NT2/D1 (cell line): ENCODE results near the gene FSTL4.

Source experiments
- DNase-seq: peaks from one replicate; pipeline ENCODE4 v3.0.0-alpha.2; 2011; ENCODE audit warnings: low read depth, low spot score
- H3K27me3 ChIP-seq: 2 replicates; pipeline ENCODE4 v1.6.0; 2011; ENCODE audit warnings: mild to moderate bottlenecking; ENCODE audit not compliant: insufficient read length, insufficient read depth
- H3K36me3 ChIP-seq: 2 replicates; pipeline ENCODE4 v1.6.1; 2011; ENCODE audit warnings: mild to moderate bottlenecking, low read length, mixed read lengths; ENCODE audit not compliant: insufficient read depth, insufficient read length
- H3K4me1 ChIP-seq: 2 replicates; pipeline ENCODE4 v1.5.1; 2011; ENCODE audit not compliant: insufficient read depth, insufficient read length
- H3K4me3 ChIP-seq: 2 replicates; pipeline ENCODE4 v1.5.1; 2011; ENCODE audit warnings: low read depth; ENCODE audit not compliant: insufficient read length
- H3K9ac ChIP-seq: 2 replicates; pipeline ENCODE4 v1.6.0; 2011; ENCODE audit warnings: low read depth; ENCODE audit not compliant: insufficient read length
- H3K9me3 ChIP-seq: 2 replicates; pipeline ENCODE4 v1.5.1; 2011; ENCODE audit warnings: mild to moderate bottlenecking, low read length; ENCODE audit not compliant: insufficient read depth
- SUZ12 ChIP-seq: IDR thresholded peaks from 2 replicates; pipeline ENCODE4 v1.6.1; 2011; ENCODE audit not compliant: insufficient read length, insufficient read depth; ENCODE audit errors: extremely low read depth
- YY1 ChIP-seq: IDR thresholded peaks from 2 replicates; pipeline ENCODE4 v1.6.1; 2011; ENCODE audit not compliant: insufficient read length, insufficient read depth
- ZNF274 ChIP-seq: IDR thresholded peaks from 2 replicates; pipeline ENCODE4 v1.6.1; 2011; ENCODE audit warnings: mild to moderate bottlenecking, low read depth, low read length

Gene FSTL4

DNA sequence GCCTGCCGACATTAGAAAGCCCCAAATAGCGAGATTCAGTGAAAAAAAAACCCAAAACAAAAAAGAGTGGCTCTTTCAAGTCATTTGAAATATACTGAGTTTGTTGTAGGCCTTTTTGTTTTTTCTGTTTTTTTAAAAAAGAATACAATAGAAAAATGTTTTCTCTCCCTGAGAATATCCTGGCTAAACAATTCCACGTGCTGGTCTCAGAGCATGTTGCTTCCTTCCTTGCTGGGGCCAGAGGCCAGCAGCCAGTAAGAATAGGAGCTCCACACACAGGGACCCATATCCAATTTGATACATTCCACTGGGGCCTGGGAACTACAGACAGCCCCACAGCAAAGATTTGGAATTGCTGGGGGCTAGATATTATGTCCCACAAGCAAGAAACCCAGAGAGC is 369.1 kb downstream of the FSTL4 start:
- no peak overlapping the region for H3K9ac ChIP-seq
- H3K4me1 ChIP-seq, result peaks cover 7% of the 10 kb centered on the region
- no peak for DNase-seq
- H3K4me3 ChIP-seq, result no peak overlapping the region
- no peaks in the 10 kb centered on the region; the same call in 1 of the 2 replicates for H3K9me3 ChIP-seq
- no peak for TF ChIP-seq ZNF274
- no peak for TF ChIP-seq YY1
- TF ChIP-seq SUZ12, result no peak
- no peaks in the 10 kb centered on the region for H3K27me3 ChIP-seq
- no peaks in the 10 kb centered on the region for H3K36me3 ChIP-seq

DNA sequence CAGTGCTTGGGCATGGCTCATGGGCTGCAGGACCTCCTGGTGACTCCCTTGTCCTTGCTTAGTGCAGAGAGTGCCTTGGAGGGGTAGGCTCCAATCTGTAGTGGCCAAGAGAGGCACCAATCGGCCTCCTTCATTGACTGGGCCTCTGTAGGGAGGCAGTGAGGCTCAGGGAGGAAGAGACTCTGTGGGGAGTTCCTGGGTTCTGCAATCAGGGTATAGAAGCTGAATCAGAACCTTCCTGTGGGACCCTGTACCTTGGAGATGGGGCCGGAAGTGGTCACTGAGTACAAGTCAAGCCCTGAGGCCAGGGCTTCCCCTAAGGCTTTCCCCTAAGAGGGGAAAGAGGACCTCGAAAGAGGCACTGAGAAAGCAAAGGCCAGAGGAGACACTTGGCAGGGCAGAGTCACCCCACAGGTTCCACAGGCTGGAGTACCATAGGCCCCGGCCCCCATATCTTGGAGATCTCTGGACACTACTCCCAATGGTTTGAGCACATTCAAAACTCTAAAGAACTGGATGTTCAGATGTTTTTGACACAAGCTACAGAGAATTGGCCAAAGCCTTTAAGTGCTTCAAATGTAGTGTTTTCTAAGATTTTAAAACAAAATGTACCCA is 370.0 kb downstream of the FSTL4 start:
- H3K9ac ChIP-seq, result no peak overlapping the region
- no peaks in the 10 kb centered on the region; the same call in 1 of the 2 replicates for H3K9me3 ChIP-seq
- no peak overlapping the region for H3K4me3 ChIP-seq
- peaks cover 2% of the 10 kb centered on the region for H3K4me1 ChIP-seq
- H3K27me3 ChIP-seq, result no peaks in the 10 kb centered on the region
- H3K36me3 ChIP-seq, result no peaks in the 10 kb centered on the region
- no peak for TF ChIP-seq SUZ12
- no peak for TF ChIP-seq YY1
- no peak for DNase-seq

DNA sequence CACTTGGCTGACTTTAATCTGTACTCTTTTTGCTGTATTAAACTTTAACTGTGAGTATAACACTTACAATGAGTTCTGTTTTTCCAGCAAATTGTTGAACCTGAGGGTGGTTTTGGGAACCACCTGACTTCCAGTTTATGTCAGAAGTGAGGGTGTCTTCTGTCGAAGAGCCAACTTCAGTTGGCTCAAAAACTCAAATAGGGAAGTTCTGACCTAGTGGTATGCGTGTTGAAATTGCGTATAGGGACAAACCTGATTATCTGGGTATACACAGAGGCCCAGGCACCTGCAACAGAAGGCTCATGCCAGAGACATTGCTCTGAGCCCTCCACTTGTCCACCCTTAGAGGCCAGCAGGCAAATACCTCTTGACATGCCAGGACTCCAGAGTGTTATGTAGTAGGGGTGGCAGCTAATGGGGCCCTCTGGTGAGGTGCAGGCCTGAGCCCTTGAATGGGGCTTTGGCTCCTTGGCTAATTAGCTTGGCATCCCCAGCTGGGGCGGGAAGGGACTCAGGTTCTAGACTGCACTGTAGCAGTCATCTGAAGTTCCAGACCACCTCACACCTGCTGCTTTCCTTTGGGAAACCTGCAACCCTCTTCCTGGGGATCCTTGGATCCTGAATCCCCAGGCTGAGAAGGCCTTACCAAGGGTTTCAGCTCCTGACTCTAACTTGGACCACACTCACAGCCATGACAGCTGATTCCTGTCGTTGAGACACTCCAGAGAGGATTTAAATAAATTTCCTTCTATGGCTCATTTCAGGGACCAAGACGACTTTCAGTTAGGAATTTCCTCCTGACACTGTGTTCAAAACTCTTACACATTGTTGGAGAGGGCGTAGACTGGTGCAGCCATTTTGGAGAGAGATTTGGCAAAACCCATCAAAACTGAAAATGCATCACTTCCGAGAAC is 370.9 kb downstream of the FSTL4 start:
- H3K27me3 ChIP-seq, result no peaks in the 10 kb centered on the region
- H3K9me3 ChIP-seq, result no peaks in the 10 kb centered on the region; the same call in 1 of the 2 replicates
- TF ChIP-seq YY1 (no peak), SUZ12 (no peak), ZNF274 (no peak)
- DNase-seq, result no peak
- peaks cover 2% of the 10 kb centered on the region for H3K4me1 ChIP-seq
- H3K4me3 ChIP-seq, result no peak overlapping the region
- no peaks in the 10 kb centered on the region for H3K36me3 ChIP-seq
- H3K9ac ChIP-seq, result no peak overlapping the region

DNA sequence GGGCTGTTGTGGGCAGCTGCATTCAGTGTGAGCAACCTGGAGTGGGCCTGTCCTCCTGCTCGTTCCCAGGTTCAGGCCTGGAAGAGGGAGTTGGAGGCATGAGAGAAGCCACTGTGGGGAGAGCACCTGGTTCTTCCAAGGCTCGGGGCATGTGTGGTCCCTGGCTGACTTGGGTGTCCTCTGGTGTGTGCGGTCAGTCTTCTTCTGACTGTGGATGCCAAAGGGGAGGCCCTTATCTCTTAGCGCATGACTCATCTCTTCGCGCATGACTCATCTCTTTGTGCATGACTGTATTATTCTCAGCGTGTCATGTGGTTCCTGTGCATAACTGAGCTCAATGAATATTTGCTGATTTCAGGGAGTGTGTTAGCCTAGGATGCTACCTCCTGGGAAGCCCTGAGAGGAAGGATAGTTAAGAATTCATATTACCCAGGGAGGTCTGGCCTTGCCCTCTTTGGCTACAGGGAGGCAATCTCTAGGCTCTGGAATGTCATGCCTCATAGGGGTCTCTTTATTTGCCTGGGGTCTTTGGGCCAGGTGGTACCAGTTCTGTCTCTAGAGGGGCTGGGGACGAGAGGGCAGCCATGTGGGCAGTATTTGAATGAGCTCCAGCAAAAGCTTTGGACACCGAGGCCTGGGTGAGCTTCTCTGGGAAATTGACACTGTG is 371.8 kb downstream of the FSTL4 start:
- no peak for DNase-seq
- no peaks in the 10 kb centered on the region for H3K27me3 ChIP-seq
- TF ChIP-seq SUZ12 (no peak), YY1 (no peak), ZNF274 (no peak)
- no peaks in the 10 kb centered on the region for H3K36me3 ChIP-seq
- no peaks in the 10 kb centered on the region; the same call in 1 of the 2 replicates for H3K9me3 ChIP-seq
- peaks cover 2% of the 10 kb centered on the region for H3K4me1 ChIP-seq
- H3K4me3 ChIP-seq, result no peak overlapping the region
- no peak overlapping the region for H3K9ac ChIP-seq

DNA sequence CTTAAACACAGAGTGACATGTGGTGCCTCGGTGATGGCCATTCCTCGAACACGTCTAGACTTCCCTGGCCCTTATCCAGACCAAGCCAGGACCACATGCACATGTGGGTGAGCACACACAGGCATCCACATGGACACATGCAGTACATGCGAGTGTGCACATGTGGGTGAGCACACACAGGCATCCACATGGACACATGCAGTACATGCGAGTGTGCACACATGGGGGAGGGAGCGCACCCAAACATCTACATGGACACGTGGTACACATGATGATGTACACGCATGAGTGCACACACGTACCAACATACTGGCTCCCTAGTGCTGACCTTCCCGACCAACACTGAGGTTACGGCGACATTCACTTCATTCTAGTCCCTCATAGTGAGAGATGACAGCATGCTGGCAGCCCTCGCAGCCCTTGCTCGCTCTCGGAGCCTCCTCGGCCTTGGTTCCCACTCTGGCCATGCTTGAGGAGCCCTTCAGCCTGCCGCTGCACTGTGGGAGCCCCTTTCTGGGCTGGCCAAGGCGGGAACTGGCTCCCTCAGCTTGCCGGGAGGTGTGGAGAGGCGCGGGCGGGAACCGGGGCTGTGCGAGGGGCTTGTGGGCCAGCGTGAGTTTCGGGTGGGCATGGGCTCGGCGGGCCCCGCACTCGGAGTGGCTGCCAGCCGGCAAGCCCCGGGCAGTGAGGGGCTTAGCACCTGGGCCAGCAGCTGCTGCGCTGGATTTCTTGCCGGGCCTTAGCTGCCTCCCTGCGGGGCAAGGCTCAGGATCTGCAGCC is 373.7 kb downstream of the FSTL4 start:
- Histone ChIP-seq H3K4me1 (no peaks in the 10 kb centered on the region), H3K27me3 (no peaks in the 10 kb centered on the region), H3K9ac (no peak overlapping the region), H3K4me3 (no peak overlapping the region), H3K36me3 (no peaks in the 10 kb centered on the region), H3K9me3 (no peaks in the 10 kb centered on the region; the same call in 1 of the 2 replicates)
- no peak for DNase-seq
- TF ChIP-seq SUZ12 (no peak), ZNF274 (no peak), YY1 (no peak)

DNA sequence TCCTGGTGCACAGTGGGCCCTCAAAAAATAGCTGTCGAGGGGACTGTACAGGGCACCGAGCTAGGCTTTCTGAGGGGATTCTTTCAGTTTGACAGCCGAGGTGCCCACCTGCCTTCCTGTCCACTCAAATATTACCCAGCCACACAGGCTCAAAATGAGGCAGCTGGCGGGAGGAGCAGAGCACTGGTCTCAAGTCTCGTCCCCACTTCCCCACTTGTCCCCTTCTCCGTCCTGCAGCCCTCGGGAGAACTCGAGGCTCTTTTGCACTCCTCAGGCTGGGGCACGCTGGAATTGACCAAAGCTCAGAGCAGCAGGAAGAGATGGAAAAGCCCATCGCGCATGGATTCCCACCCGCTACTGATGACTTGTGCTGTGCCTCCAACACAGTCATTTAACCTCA is 375.4 kb downstream of the FSTL4 start:
- Histone ChIP-seq H3K4me3 (no peak overlapping the region), H3K9ac (no peak overlapping the region), H3K36me3 (no peaks in the 10 kb centered on the region), H3K9me3 (no peaks in the 10 kb centered on the region; the same call in 1 of the 2 replicates), H3K27me3 (no peaks in the 10 kb centered on the region), H3K4me1 (no peaks in the 10 kb centered on the region)
- TF ChIP-seq SUZ12 (no peak), YY1 (no peak), ZNF274 (no peak)
- no peak for DNase-seq
